D721Med (cell line): Measurements from ENCODE around the gene CD58.

Experiments
- DNase-seq: peaks from one replicate; pipeline ENCODE4 v3.0.0; 2011; ENCODE audit warnings: low spot score; ENCODE audit not compliant: insufficient read length
- FAIRE-seq: peaks from 2 replicates; lab custom pipeline; 2011; peaks lifted over from hg19 to GRCh38; lab: Jason Lieb, UNC
- TF ChIP-seq, protein P1 (sequence below): IDR thresholded peaks from 2 replicates; pipeline ENCODE4 v1.5.1; 2012; ENCODE audit warnings: mild to moderate bottlenecking, control low read depth; ENCODE audit not compliant: insufficient read depth; ENCODE audit errors: missing control alignments

The CD58 gene

DNA sequence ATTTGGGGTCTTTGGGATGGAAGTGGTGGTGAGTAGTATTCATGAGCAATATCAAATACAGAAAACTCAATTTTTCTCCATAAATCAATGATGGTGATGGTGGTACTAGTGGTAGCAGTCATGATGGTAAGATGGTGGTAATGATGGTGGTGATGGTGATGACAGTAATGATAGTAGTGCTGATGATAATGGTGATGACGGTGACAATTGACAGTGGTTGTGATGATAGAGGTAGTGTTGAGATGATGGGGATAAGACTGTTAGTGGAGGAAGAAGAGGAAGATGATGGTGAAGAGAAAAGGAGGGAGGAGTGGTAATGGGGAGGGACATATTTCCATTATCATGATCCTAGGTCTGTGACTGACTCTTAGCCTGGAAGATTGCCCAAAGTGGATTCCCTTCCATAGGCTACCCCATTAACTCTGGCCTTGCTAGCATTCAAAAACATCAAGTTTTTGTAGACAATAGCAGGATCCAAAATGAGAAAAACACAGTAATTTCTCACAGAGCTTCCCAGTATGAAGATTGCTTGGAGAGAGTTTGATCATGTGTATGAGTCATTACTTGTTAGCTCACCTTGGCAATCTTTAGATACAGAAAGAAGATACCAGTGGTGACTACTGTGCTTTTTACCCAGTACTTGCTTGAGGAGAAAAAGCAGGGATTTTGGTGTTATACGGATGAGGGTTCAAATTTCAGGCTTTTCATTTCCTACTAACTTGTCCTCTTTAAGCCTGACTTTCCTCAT lies 103.8 kb downstream of the CD58 start:
- TF ChIP-seq, protein P1, sequence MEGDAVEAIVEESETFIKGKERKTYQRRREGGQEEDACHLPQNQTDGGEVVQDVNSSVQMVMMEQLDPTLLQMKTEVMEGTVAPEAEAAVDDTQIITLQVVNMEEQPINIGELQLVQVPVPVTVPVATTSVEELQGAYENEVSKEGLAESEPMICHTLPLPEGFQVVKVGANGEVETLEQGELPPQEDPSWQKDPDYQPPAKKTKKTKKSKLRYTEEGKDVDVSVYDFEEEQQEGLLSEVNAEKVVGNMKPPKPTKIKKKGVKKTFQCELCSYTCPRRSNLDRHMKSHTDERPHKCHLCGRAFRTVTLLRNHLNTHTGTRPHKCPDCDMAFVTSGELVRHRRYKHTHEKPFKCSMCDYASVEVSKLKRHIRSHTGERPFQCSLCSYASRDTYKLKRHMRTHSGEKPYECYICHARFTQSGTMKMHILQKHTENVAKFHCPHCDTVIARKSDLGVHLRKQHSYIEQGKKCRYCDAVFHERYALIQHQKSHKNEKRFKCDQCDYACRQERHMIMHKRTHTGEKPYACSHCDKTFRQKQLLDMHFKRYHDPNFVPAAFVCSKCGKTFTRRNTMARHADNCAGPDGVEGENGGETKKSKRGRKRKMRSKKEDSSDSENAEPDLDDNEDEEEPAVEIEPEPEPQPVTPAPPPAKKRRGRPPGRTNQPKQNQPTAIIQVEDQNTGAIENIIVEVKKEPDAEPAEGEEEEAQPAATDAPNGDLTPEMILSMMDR: no peak
- no peak for FAIRE-seq
- no peak for DNase-seq

DNA sequence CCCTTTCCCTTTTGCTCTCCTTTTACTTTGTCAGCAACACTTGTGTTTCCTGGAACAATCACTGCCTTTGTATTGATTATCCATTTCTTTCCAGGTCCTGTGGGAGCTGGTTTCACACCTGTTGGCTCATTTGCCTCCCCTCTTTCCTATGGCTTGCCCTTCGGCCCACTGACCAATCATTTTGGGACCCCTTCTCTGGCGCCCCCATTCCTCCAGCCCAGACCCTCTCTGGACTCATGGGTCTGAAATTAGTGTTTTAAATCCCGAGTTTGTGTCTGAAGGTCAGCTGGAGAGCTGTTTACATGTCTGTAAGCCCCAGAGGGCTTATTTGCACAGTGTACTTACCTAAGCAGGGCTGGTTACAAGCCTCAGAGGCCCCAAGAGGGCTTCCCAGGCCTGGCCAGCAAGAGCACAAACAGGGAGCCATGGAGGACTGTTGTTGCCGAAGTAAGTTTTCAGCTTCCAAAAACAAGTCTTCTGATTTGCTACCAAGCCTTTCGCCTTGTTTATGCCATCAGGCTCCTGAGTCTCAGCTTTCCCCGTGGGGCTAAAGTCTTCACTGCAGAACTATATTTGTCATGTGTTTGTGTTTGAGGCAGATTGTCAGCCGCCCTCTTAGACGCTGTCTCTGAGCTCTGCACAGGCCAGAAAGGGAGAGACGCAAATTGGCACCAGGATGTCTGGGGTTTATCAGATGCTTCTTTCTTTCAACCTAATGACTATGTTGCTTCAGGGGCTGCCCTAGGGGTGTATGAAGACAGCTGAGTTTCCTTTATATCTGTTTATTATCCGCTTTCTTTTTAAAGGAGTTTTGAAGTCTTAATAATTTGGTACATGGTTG lies 104.8 kb downstream of the CD58 start:
- FAIRE-seq: no peak
- DNase-seq: no peak

DNA sequence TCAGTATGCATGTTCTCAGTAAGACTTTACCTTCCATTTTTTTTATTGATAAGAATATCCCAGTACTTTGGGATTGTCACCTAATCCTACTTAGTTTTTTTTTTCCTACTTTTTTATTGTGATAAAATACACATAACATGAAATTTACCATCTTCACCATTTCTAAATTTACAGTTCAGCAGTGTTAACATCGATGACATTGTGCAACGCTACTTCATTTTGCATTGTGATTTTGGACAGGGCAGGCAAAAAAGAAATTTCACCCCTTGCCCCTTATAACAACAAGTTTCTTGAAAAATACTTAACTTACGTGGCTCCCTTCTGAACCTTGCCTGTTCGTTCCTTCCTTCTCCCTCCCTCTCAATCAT lies 105.4 kb downstream of the CD58 start:
- no peak for FAIRE-seq
- TF ChIP-seq, protein P1: no peak
- no peak for DNase-seq

More for the DNA sequence above, 104.8 kb downstream of the CD58 start:
- TF ChIP-seq, protein P1: no peak
